NOMO-1 treated with DMSO at 0.1 percent for 48 hours (cell line): ENCODE measurements around the gene PRAMEF15.
"Not testable (repeated sequence)": the region's sequence is repeated elsewhere in the genome, so short reads cannot be mapped to it uniquely, and the experiment has no call there.

Experiments used
- DNase-seq: peaks from one replicate; lab custom pipeline; 2025; ENCODE audit not compliant: unreplicated experiment; lab: John Stamatoyannopoulos, UW

Gene PRAMEF15

GRCh38 chr1:13315281-13315680, at the start of gene PRAMEF15:
TSS of gene PRAMEF15 (plus strand) at chr1:13315581. CDS start at chr1:13318408, 2,827 bp downstream.
- DNase-seq, result not testable (repeated sequence)

- not testable (repeated sequence) for DNase-seq
Measured at GRCh38 chr1:13277016-13277415, 38.4 kb upstream of the PRAMEF15 start.

- not testable (repeated sequence) for DNase-seq
Measured at GRCh38 chr1:13279617-13280016, 35.8 kb upstream of the PRAMEF15 start.

GRCh38 chr1:13285037-13285436, 30.3 kb upstream of the PRAMEF15 start, which contains the start of gene PRAMEF8:
TSS of gene PRAMEF8 (minus strand) at chr1:13285137. CDS start at chr1:13284091, 1,046 bp downstream.
- not testable (repeated sequence) for DNase-seq

- not testable (repeated sequence) for DNase-seq
Measured at GRCh38 chr1:13289030-13289429, 26.4 kb upstream of the PRAMEF15 start.

- not testable (repeated sequence) for DNase-seq
Measured at GRCh38 chr1:13297216-13297931, 18.0 kb upstream of the PRAMEF15 start.

- not testable (repeated sequence) for DNase-seq
Measured at GRCh38 chr1:13298699-13299098, 16.7 kb upstream of the PRAMEF15 start.

GRCh38 chr1:13302197-13302596, 13.2 kb upstream of the PRAMEF15 start:
- not testable (repeated sequence) for DNase-seq

- DNase-seq, result not testable (repeated sequence)
Measured at GRCh38 chr1:13303239-13303638, 12.1 kb upstream of the PRAMEF15 start, which contains the start of gene PRAMEF33. TSS of gene PRAMEF33 (plus strand) at chr1:13303539. CDS start at chr1:13305955, 2,416 bp downstream.

- DNase-seq, result not testable (repeated sequence)
Measured at GRCh38 chr1:13342496-13342895, 27.1 kb downstream of the PRAMEF15 start.

GRCh38 chr1:13347034-13347433, 31.7 kb downstream of the PRAMEF15 start, which contains the start of gene PRAMEF14:
TSS of gene PRAMEF14 (minus strand) at chr1:13347134. CDS start at chr1:13345314, 1,820 bp downstream.
- DNase-seq, result not testable (repeated sequence)

GRCh38 chr1:13353476-13353875, 38.1 kb downstream of the PRAMEF15 start:
- not testable (repeated sequence) for DNase-seq

- DNase-seq, result not testable (repeated sequence)
Measured at GRCh38 chr1:13354475-13354874, 39.1 kb downstream of the PRAMEF15 start.

- peak; percentile 26 for DNase-seq
Measured at GRCh38 chr1:13356774-13357173, 41.4 kb downstream of the PRAMEF15 start.

- not testable (repeated sequence) for DNase-seq
Measured at GRCh38 chr1:13362364-13362763, 47.0 kb downstream of the PRAMEF15 start.

- not testable (repeated sequence) for DNase-seq
Measured at GRCh38 chr1:13364928-13365327, 49.5 kb downstream of the PRAMEF15 start.

GRCh38 chr1:13366536-13366935, 51.2 kb downstream of the PRAMEF15 start:
- DNase-seq, result not testable (repeated sequence)

- not testable (repeated sequence) for DNase-seq
Measured at GRCh38 chr1:13368544-13368943, 53.2 kb downstream of the PRAMEF15 start.
